HG02642 (cell line): ENCODE measurements around the gene DCPS.
"Not testable (repeated sequence)": the region's sequence is repeated elsewhere in the genome, so short reads cannot be mapped to it uniquely, and the experiment has no call there.

ENCODE experiments used
- ATAC-seq: cut with Tn5 transposase; IDR thresholded peaks from one replicate; pipeline ENCODE4 v1.9.1; 2021; ENCODE audit warnings: mild to moderate bottlenecking; ENCODE audit not compliant: unreplicated experiment, poor library complexity

Gene DCPS

GRCh38 chr11:126284829-126285228 lies 19.0 kb upstream of the DCPS start:
- ATAC-seq = peak; percentile 47

- no peak for ATAC-seq
These were observed 15.6 kb upstream of the DCPS start for GRCh38 chr11:126288237-126288636.

DNA sequence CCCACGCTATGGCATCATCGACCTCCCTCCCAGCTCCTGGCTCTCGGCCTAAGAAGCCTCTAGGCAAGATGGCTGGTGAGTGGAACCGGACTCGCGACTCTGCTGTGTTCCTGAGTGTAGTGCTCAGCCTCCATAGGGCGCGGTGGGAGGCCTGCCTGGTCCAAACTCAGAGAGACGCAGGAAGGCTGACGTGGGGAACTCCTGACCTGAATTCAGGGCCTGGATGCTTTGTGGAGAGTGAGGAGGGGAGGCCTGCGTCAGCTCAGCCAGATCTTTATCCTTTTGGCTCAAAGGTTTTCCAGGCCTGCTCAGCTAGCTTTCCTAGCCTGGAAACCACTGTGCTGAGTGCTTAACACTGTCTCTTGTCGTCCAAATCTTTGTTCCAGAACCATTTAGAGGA lies 13.0 kb upstream of the DCPS start:
- ATAC-seq = no peak

DNA sequence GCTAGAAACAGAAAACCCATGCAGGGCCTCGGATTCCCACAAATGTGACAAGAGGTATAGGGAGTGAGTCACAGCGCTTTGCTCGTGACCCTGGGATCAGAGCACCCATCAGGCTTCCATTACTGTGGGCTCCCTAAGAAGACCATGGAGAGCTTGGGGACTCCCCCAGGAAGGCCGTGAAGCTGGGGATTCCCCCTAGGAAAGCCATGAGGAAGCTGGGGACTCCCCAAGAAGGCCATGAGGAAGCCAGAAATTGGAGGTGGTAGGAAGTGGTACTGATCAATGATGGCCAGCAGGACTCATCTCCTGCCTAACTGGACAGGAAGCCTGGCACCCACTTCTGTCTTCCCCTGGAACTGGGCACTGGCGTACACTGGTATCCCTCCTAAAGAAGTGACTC lies 10.1 kb upstream of the DCPS start:
- no peak for ATAC-seq

- no peak for ATAC-seq
These were observed 6.9 kb upstream of the DCPS start for GRCh38 chr11:126297004-126297403.

- ATAC-seq = no peak
These were observed 706 bp downstream of the DCPS start for GRCh38 chr11:126304457-126305075.

DNA sequence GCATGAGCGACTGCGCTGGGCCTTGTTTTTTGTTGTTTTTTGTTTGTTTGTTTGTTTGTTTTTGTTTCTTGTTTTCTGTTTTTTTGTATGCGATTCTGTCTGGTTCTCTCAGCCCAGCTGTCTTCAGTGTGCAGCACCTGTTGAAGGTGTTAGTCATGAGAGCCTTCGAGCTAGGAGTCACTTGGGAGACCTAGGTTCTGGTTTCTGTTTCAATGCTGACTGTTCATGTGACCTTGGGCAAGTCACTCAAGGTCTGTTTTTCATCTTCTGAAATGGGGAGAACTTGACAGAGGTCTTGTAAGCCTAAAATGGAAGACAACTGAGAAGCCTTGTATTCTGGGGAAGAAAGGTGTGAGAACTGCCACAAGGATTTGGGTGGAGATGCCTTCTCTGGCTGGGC lies 1.8 kb downstream of the DCPS start:
- peak; percentile 62 for ATAC-seq

DNA sequence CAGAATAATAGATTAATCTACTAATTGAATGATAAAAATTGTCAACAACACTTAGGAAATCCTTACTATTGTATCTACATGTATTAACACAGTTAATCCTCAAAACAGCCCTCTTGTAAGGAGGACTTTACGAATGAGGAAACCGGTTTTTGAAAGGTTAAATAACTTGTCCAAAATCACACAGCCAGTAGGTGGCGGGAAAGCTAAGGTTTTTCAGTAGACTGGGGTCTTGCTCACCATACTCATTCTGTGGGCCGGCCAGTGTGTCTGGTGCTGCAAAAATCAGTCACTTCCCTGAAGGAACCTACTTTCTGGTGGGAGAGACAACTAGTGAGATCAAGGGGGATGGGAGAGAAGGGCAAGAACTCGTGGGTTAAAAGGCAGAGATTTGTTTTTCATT lies 3.8 kb downstream of the DCPS start:
- no peak for ATAC-seq

GRCh38 chr11:126308271-126308671 lies 4.4 kb downstream of the DCPS start:
- ATAC-seq = no peak

DNA sequence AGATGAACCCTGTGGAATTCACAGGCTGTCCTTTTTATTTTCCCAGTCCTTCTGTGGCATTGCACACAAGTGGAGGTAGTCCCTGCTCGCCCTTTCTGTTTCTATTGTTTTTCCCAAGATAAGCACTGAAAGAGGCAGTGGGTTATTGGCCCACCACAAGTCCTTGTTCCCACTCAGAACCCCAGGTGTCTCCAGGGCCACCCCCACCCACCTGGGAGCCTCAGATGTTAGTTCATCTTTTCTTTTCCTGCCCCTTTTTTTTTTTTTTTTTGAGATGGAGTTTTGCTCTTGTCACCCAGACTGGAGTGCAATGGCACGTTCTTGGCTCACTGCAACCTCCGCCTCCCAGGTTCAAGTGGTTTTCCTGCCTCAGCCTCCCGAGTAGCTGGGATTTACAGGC lies 4.9 kb downstream of the DCPS start:
- ATAC-seq = not testable (repeated sequence)

DNA sequence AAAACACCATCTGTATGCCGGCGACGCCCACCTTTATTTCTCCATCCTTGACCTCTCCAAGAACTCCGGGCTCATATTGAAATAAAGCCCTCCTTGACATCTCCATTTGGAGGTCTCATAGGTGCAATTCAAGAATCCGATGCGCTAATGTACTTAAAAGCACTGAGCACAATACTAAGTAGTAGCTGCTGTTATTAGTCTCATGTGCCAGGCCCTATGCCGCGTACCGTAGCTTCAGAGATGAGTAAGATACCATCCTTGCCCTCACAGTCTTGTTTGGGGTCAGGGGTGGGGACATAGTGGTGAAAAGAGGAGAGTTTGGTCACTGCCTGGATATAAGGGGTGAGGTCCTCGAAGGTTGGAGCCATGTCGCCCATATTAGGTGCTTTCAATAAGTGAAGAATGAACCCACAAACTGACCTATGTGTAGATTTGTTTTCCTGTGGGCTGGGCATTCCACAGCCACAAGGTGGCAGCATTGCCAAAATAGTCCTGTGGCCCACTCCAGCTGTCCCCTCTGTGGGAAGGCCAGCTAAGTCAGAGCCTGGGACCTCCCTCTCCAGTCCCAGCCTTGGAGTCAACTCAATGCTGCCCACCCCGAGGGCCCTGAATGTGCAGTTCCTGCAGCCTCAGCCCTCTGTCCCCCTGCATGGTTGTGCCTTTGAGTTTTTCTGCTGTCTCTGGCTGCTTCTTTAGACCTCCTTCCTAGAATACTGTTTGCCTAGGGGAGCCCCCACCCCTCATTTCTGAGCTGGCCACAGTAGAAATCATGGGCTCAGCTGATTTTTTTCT lies 6.5 kb downstream of the DCPS start:
- ATAC-seq = peak; percentile 42

DNA sequence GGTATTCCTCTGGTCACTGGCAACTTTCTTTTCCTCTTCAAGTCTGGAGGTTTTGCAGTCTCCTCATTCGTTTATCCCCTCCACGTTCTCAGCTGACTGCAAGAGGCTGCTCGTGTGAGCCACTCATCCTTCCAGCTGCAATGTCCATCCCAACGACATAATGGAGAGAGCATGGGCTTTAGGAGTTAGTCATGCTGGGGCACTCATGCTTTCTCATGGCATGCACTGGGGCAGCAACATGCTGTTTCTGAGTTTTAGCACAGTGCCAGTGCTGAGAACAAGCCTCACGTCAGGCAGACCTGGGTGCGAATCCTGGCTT lies 7.1 kb downstream of the DCPS start:
- no peak for ATAC-seq

DNA sequence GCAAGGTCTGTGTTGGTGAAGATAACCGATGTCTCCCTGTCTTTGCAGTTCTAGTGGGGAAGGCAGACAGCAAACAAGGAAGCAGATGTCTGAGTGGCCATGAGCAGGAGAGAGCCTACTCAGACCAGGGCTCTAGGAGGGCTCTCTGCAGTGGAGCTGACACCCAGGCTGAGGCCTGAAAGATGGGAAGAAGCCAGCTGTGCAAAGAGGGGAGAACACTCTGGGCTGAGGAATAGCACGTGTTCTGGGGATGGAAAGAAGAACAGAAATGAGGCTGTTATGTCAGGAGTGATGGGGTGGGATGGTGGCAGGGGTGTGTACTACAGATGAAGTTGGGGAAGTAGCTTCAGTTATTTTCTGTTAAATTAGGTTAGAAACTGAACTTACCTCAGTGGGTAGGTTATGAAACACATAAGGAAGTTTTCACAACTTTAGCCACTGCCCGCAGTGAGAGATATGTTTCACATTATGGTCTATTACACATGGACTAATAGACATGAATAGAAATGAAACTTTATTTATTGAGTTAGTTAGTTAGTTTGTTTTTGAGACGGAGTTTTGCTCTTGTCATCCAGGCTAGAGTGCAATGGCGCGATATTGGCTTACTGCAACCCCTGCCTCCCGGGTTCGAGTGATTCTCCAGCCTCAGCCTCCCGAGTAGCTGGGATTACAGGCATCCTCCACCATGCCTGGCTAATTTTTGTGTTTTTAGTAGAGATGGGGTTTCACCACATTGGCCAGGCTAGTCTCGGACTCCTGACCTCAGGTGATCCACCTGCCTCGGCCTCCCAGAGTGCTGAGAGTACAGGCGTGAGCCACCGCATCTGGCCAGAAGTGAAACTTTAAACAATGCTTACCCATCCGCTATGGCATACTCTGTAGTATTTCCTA lies 7.8 kb downstream of the DCPS start:
- peak; percentile 62 for ATAC-seq

GRCh38 chr11:126312961-126313360 lies 9.1 kb downstream of the DCPS start:
- no peak for ATAC-seq

DNA sequence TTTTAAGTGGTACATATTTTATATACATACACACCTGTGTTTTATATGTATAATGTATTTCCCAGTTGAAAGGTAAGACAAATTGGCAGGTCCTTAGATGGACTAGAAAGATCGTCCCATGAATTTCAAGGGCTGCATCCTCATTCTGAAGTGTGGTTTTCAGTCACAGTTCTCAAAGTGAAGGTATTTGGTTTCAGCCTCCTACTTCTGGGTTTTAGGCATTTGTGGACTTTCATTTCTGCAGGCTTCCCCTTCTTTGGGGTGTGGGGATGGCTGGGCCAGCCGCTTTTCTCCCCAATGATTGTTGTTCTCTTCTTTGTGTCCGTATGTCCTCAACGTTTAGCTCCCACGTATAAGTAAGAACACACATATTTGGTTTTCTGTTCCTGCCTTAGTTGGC lies 10.0 kb downstream of the DCPS start:
- no peak for ATAC-seq

DNA sequence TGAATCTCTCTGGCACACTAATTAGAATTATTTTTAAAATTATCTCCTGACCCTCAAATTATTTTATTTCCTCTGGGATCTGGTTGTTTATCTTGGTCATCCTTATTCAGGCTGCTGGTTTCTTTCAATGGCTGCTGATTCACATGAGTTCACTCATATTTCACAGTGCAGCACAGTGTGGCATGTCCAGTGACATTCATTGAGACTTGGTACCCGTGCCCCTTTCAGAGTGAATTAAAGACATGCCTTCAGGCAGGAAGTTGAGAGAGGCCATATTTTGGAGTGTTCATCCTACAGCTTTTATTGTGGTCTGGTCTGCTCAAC lies 13.5 kb downstream of the DCPS start:
- peak; percentile 10 for ATAC-seq

DNA sequence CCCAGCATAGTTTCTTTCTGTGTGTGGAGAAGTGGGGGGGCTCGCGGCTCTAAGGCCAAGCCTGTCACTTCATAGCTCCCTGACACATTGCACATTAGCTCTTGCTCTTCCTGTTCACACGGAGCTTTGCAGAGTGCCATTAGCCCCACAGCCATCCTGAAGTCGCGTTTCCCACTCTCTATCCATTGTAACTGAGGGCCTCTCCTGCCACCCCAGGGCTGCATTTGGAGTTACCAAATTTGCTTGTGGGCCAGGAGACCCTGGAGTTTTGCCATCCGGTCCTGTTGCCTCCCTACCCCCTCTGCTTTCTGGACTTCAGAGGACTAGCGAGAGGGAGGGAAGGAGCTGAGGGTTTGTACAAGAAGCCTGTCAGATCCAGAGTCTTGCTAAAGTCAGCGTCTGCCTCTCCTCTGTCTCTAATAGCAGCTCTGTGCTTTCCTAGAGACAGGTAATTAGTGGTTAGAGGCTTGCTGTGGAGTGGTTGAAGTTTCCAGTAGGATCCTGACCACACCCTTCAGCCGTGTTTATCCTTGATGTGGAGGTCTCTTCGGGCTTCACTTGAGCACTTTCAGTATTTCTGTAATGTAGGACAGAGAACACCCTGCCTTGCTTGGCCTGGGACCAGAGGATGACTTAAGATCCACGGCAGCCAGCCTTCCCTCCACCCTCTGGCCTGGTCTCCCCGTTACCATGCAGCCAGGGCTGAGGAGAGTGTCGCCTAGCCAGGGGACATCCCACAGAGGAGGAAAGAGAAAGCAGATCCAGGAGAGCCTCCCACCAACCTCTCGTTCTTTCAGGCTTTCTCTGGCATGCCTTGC lies 14.1 kb downstream of the DCPS start:
- peak; percentile 32 for ATAC-seq

- peak; percentile 85 for ATAC-seq
These were observed 14.9 kb downstream of the DCPS start for GRCh38 chr11:126318574-126319373.

- ATAC-seq = no peak
These were observed 15.5 kb downstream of the DCPS start for GRCh38 chr11:126319374-126319740.

DNA sequence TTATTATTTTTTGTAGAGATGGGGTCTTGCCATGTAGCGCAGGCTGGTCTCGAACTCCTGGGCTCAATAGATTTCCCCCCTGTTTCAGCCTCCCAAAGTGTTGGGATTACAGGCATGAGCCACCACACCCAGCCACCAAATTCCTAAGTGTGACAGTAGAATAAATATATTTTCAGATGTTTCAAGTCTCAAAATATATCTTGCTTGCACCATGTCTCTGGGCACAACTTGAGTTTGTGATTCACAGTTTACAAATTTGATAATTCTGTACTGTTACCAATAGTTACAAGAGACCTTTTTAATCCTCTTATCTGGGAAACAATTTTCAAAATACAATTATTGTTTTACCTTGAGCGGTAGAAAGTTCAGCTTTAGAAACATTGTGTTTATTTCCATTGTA lies 19.1 kb downstream of the DCPS start:
- no peak for ATAC-seq
